ENCODE measurements around the gene MYLK2. TPM values are rescaled to one million over a fixed set of nuclear protein-coding genes. Genes with fewer than 3 reads are reported as not detected.

The MYLK2 gene
- total and polyA plus RNA-seq, 10 of the 15 experiments (the other 5 are each of a cell fraction or from before 2014, with no cell fraction given), result 0.04 to 0.67 (median 0.18) TPM; not detected in 1

- ATAC-seq, result no peak
- SMC1A ChIA-PET (ENCODE audit: uncharacterized antibody, unreplicated experiment), result interaction anchor here (2.0 to 4.2 kb wide), 6 partner anchors 26 to 162 kb away, joined by 4 to 16 read pairs (median 12); partner anchors contain the start of gene PDRG1
- Histone ChIP-seq H3K4me2 (ENCODE audit: control insufficient read depth, insufficient read depth) (peak overlapping the region; percentile 69), H3K9ac (ENCODE audit: control insufficient read depth, insufficient read depth, low read length) (no peak overlapping the region), H3K27me3 (replicated peaks in 1 of 2; ENCODE audit: control insufficient read depth in 2 of 2, insufficient read depth in 2 of 2, low read length in 1 of 2) (peaks cover 6 to 13% of the 10 kb centered on the region in 2 experiments), H3K4me1 (ENCODE audit: control insufficient read depth, insufficient read depth, low read length) (peaks cover 13% of the 10 kb centered on the region), H4K20me1 (ENCODE audit: control insufficient read depth, insufficient read depth) (no peaks in the 10 kb centered on the region), H3K36me3 (ENCODE audit: control insufficient read depth in 2 of 2, insufficient read depth in 2 of 2, low read length in 1 of 2) (no peaks in the 10 kb centered on the region), H3K9me3 (replicated peaks; ENCODE audit: control insufficient read depth, insufficient read depth, low read length) (no peaks in the 10 kb centered on the region), H3K79me2 (ENCODE audit: control insufficient read depth, insufficient read depth, low read length) (no peaks in the 10 kb centered on the region), H2AFZ (ENCODE audit: control insufficient read depth, low read depth, low read length) (peak overlapping the region; percentile 50; the same call in 1 of the 2 replicates), H3K27ac (ENCODE audit: control insufficient read depth, insufficient read depth) (no peak overlapping the region), H3K4me3 (no peak overlapping the region)
- CTCF ChIA-PET, result interaction anchor here (1.2 to 3.3 kb wide), 4 partner anchors 16 to 53 kb away, joined by 3 to 22 read pairs (median 4); no protein-coding TSS in a partner anchor
- FAIRE-seq, result no peak
- no TSS peak for BruUV-seq (replicated peaks)
- POLR2A ChIA-PET, result interaction anchor here (1.2 to 6.1 kb wide), 5 partner anchors 10 to 81 kb away, joined by 3 to 31 read pairs (median 6); no protein-coding TSS in a partner anchor
- WGBS (ENCODE audit: insufficient coverage, insufficient replicate concordance, low lambda C conversion rate, missing lambda C conversion rate), result no CpG with 5 or more reads among the region's 1 CpG
- RAD21 ChIA-PET (ENCODE audit: unreplicated experiment), result interaction anchor here (1.1 to 3.6 kb wide), 3 partner anchors 11 to 82 kb away, joined by 3 to 26 read pairs (median 6); partner anchors contain the start of gene PDRG1
- DNase-seq (ENCODE audit: low read depth, low spot score), result no peak
- TF ChIP-seq SUZ12 (IDR thresholded peaks at IDR 0.05; ENCODE audit: unreplicated experiment) (no peak), SIN3A (IDR thresholded peaks at IDR 0.05; ENCODE audit: low read depth, low read length) (no peak), ESRRA (IDR thresholded peaks at IDR 0.05; ENCODE audit: low read length) (no peak), FOS (IDR thresholded peaks at IDR 0.05; ENCODE audit: borderline replicate concordance, extremely low read depth, insufficient read length) (no peak), ZSCAN29 (IDR thresholded peaks at IDR 0.05) (no peak), BRCA1 (IDR thresholded peaks at IDR 0.05; ENCODE audit: low read depth, low read length) (no peak)
- in situ Hi-C loops (cut with MboI) (no loop called here), intact Hi-C loops (cut with micrococcal nuclease; ENCODE audit: unreplicated experiment) (no loop called here)
Observed at GRCh38 chr20:31869673-31869941, 50.5 kb downstream of the MYLK2 start.

Measured in GM12878 (cell line).